ENCODE data around the gene AQP4. TPM values are rescaled to one million over a fixed set of nuclear protein-coding genes. Genes with fewer than 3 reads are reported as not detected.
A peak's percentile ranks its signal among the peaks of the same experiment; 100 is the strongest.

The AQP4 gene
- total RNA-seq, 1 experiment from 2014 or later = not detected

DNA sequence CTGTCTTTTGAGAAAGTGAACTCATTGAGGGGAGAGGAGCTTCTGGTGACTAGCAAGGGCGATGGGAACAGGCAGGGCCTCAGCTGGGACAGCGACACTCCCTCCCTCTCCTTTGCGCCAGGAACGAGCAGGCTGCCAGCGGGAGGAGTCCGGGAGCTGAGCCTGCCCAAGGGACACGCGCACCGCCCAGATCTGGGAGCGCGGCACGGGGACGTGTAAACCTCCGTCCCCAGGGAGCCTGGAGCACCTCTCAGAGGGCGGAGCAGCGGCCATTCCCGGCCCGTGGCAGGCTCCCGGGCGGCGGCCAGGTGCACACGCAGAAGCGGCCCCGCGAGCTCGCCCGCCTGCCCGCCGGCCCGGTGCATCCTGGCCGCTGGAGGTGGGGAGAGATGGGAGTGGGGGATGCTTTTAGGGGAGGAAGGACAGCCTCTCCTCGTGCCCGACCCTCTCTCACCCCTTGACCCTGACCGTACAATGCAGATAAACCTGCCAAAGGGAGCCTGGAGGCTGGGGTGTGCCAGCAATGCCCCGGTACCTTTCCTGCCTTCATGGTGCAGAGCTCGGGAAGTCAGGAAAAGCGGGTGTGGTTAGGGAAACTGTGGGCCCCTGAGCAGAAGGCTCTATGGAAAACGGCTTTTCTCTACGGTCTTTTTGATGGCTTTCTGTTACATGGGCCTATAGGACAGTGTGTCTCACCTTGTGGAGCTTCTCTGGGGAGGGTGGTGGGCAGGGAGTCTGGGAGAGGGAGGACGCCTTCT is 2.2 kb downstream of the AQP4 start:
- no peaks in the 10 kb centered on the region for H3K4me1 ChIP-seq (ENCODE audit: control insufficient read depth, insufficient read depth, low read length)
- ChIA-PET POLR2A (no interaction called here), CTCF (interaction anchor here (0.6 kb wide), 1 partner anchor 813 kb away, joined by 3 read pairs; no protein-coding TSS in a partner anchor)
- no peaks in the 10 kb centered on the region for H3K36me3 ChIP-seq (ENCODE audit: control insufficient read depth, insufficient read depth, low read length)
- no peaks in the 10 kb centered on the region for H3K9me3 ChIP-seq (ENCODE audit: control insufficient read depth, insufficient read depth, low read depth, low read length)
- DNase-seq (ENCODE audit: low read depth, low spot score) (no peak), ATAC-seq (peak; percentile 96)
- no TSS peak for BruUV-seq (replicated peaks)
- no peak overlapping the region for H3K27ac ChIP-seq (ENCODE audit: low read length)
- in situ Hi-C loops (cut with HindIII; ENCODE audit: low pct_unique_long_range_greater_than_20kb, low sequenced_read_pairs) (no loop called here), intact Hi-C loops (cut with micrococcal nuclease; ENCODE audit: unreplicated experiment) (no loop called here)
- TF ChIP-seq CTCF (IDR thresholded peaks at IDR 0.05) = no peak
- TF ChIP-seq TCF7L2 (IDR thresholded peaks at IDR 0.05; ENCODE audit: low read depth, low read length) = no peak
- TF ChIP-seq POLR2AphosphoS5 (IDR thresholded peaks at IDR 0.05; ENCODE audit: low read depth, low read length) = no peak
- no peak for TF ChIP-seq SIN3A (IDR thresholded peaks at IDR 0.05; ENCODE audit: borderline replicate concordance, insufficient read depth, low read depth, low read length)
- TF ChIP-seq, protein P1, sequence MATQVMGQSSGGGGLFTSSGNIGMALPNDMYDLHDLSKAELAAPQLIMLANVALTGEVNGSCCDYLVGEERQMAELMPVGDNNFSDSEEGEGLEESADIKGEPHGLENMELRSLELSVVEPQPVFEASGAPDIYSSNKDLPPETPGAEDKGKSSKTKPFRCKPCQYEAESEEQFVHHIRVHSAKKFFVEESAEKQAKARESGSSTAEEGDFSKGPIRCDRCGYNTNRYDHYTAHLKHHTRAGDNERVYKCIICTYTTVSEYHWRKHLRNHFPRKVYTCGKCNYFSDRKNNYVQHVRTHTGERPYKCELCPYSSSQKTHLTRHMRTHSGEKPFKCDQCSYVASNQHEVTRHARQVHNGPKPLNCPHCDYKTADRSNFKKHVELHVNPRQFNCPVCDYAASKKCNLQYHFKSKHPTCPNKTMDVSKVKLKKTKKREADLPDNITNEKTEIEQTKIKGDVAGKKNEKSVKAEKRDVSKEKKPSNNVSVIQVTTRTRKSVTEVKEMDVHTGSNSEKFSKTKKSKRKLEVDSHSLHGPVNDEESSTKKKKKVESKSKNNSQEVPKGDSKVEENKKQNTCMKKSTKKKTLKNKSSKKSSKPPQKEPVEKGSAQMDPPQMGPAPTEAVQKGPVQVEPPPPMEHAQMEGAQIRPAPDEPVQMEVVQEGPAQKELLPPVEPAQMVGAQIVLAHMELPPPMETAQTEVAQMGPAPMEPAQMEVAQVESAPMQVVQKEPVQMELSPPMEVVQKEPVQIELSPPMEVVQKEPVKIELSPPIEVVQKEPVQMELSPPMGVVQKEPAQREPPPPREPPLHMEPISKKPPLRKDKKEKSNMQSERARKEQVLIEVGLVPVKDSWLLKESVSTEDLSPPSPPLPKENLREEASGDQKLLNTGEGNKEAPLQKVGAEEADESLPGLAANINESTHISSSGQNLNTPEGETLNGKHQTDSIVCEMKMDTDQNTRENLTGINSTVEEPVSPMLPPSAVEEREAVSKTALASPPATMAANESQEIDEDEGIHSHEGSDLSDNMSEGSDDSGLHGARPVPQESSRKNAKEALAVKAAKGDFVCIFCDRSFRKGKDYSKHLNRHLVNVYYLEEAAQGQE (IDR thresholded peaks at IDR 0.05; ENCODE audit: insufficient read depth in 1 of 2, low read depth in 2 of 2, low read length in 1 of 2) = no peak
- H3K4me3 ChIP-seq (ENCODE audit: low read depth in 2 of 2, low read length in 2 of 2) = peak overlapping the region; percentile 33 to 40
- peaks cover 35% of the 10 kb centered on the region for H3K27me3 ChIP-seq (ENCODE audit: control insufficient read depth, insufficient read depth, low read length)

DNA sequence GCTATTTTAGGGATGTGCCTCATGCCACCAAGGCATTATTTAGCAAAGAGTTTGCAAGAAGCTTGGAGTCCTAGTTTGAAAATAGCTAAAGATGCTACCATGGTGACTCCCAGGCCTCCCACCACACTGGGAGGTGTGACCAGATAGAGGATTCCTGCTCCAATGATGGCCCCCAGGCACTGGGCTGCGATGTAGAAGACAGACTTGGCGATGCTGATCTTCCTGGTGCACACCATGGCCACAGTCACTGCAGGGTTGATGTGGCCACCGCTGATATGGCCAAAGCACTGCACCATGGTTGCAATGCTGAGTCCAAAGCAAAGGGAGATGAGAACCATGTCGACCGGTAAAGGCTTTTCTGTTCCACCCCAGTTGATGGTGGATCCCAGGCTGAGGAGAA is 3.4 kb downstream of the AQP4 start:
- ATAC-seq (no peak), DNase-seq (ENCODE audit: low read depth, low spot score) (no peak)
- ChIA-PET CTCF (interaction anchor here (0.6 kb wide), 1 partner anchor 143 kb away, joined by 3 read pairs; no protein-coding TSS in a partner anchor), POLR2A (interaction anchor here (0.6 kb wide), 1 partner anchor 98 kb away, joined by 3 read pairs; no protein-coding TSS in a partner anchor)
- H3K9me3 ChIP-seq (ENCODE audit: control insufficient read depth, insufficient read depth, low read depth, low read length) = no peaks in the 10 kb centered on the region
- H3K27ac ChIP-seq (ENCODE audit: low read length) = no peak overlapping the region
- intact Hi-C loops (cut with micrococcal nuclease; ENCODE audit: unreplicated experiment) (no loop called here), in situ Hi-C loops (cut with HindIII; ENCODE audit: low pct_unique_long_range_greater_than_20kb, low sequenced_read_pairs) (no loop called here)
- no peaks in the 10 kb centered on the region for H3K4me1 ChIP-seq (ENCODE audit: control insufficient read depth, insufficient read depth, low read length)
- no peaks in the 10 kb centered on the region for H3K36me3 ChIP-seq (ENCODE audit: control insufficient read depth, insufficient read depth, low read length)
- BruUV-seq (replicated peaks) = no TSS peak
- peaks cover 34% of the 10 kb centered on the region for H3K27me3 ChIP-seq (ENCODE audit: control insufficient read depth, insufficient read depth, low read length)
- no peak overlapping the region for H3K4me3 ChIP-seq (ENCODE audit: low read depth in 2 of 2, low read length in 2 of 2)
- TF ChIP-seq TCF7L2 (IDR thresholded peaks at IDR 0.05; ENCODE audit: low read depth, low read length) = no peak
- TF ChIP-seq, protein P1 (IDR thresholded peaks at IDR 0.05; ENCODE audit: insufficient read depth in 1 of 2, low read depth in 2 of 2, low read length in 1 of 2) = no peak
- no peak for TF ChIP-seq POLR2AphosphoS5 (IDR thresholded peaks at IDR 0.05; ENCODE audit: low read depth, low read length)
- TF ChIP-seq CTCF (IDR thresholded peaks at IDR 0.05) = no peak
- no peak for TF ChIP-seq SIN3A (IDR thresholded peaks at IDR 0.05; ENCODE audit: borderline replicate concordance, insufficient read depth, low read depth, low read length)

All from Panc1 (cell line).